Kasumi-1 (cell line): ENCODE data around the gene ALDH9A1.
A peak's percentile ranks its signal among the peaks of the same experiment; 100 is the strongest.
"Not testable (repeated sequence)": the region's sequence is repeated elsewhere in the genome, so short reads cannot be mapped to it uniquely, and the experiment has no call there.

Source experiments
- DNase-seq, 2 experiments: peaks; one replicate each; lab custom pipeline; 2025; lab: John Stamatoyannopoulos, UW

ALDH9A1 gene

DNA sequence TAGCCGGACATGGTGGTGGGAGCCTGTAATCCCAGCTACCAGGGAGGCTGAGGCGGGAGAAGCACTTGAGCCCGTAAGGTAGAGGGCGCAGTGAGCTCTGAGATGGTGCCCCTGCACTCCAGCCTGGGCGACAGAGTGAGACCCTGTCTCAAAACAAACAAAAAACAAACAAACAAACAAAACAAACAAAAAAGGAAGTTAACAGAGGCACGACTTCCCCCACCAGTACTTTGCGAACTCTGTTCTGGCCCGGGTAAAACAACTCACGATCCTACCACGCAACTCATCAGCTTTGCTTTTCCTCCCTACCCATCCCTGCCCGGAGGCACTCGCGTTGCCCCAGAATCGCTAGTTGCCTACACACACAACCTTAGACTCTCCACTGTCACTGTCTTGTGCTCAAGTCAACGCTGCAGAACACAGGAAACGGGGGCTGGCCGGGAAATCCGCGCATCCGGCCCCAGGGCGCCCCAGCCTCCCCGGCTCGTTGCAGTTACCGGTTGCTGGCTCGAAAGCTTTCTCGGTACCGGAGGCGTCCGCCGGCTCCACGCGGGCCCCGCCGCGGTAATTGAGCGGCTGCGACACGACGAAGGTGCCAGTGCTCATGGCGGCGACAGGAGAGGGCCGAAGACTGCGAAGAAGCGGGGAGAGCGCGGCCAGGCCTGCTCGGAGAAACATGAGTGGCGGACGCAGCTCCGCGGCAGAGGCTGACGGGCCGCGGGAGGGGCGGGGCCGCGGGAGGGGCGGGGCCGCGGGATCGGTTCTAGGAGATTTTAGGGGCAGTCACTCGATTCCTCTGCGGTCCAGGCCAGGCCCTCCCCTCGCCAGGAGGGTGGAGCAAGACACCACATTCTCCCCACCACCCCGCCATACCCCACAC is at the start of gene ALDH9A1:
Gene ALDH9A1 (minus strand): TSS at position 682 of the 880 bp plus-strand sequence. CDS start 4 bp downstream, at position 678.
- DNase-seq: peak; percentile 89 to 90

- DNase-seq: no peak
Measured at GRCh38 chr1:165747632-165748447, 49.5 kb upstream of the ALDH9A1 start.

- not testable (repeated sequence) for DNase-seq
Measured at GRCh38 chr1:165744913-165745312, 46.6 kb upstream of the ALDH9A1 start.

DNA sequence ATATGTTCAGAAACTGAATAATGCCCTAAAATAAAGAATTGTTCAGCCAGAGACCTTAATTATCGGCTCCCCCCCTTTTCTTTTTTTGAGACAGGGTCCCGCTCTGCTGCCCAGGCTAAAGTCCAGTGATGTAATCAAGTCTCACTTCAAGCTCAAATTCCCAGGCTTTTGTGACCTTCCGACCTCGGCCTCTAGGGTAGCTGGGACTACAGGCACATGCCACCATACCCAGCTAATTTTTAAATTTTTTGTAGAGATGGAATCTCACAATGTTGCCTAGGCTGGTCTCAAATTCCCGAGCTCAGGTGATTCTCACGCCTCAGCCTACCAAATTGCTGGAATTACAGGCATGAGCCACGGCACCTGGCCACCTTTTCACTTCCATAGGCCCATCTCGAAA is 43.8 kb upstream of the ALDH9A1 start:
- DNase-seq: no peak

DNA sequence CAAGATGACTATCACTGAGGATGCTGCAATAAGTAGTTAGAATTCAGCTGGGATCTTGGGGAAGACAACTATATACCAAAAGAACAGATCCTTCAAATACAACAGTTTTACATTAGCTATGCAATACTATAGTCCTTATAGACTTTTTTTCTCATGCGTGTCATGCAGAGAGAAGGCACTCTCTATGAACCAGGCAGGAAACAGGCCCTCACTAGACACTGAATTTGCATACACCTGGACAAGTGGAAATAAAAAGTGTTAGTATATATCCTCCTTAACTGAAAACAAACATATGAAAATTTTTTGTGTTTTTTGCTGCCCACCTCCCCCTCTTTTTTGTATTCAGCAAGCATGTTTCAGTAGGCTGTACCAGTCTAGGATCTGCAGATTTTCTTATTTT is 40.4 kb upstream of the ALDH9A1 start:
- DNase-seq: no peak

- no peak for DNase-seq
Measured at GRCh38 chr1:165737196-165737595, 38.8 kb upstream of the ALDH9A1 start.

DNA sequence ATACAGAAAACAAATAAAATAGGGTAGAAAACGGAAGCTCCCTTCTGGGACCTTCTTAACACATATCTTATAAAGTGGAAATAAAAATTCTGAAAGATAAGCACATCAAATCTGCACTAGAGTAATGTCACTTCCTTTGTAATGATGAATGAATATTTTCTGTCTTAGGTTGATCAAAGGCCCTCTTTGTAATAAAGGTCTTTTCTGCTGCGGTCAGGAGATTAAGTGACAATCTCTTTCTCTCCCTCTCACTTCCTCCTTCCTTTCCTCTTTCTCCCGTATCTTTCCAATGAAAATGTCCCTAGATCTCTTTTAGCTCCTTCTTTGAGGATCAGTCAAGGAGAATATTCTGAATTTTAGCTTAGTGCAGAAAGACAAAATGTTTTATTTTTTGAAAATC is 36.5 kb upstream of the ALDH9A1 start:
- no peak for DNase-seq

DNA sequence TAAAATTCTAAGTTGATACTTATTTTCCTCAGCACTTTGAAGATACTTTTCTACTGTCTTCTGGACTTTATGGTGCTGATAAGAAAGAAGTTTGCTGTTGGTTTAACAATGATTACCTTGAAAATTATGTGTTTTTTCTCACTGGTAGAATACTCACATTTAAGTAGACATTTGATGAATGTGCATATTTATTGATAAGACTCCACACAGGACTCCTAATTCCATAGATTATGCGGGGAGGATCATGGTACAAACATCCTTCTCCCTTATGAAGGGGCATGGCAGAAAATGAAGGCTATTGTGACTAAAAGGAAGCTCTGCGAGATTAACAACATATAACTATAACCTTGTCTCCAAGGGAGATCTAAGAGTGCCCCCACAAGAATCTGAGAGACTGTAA is 28.5 kb upstream of the ALDH9A1 start:
- DNase-seq: no peak

- no peak for DNase-seq
Measured at GRCh38 chr1:165726169-165726568, 27.8 kb upstream of the ALDH9A1 start.

- peak; percentile 66 to 72 for DNase-seq
Measured at GRCh38 chr1:165717918-165718515, 19.7 kb upstream of the ALDH9A1 start.

DNA sequence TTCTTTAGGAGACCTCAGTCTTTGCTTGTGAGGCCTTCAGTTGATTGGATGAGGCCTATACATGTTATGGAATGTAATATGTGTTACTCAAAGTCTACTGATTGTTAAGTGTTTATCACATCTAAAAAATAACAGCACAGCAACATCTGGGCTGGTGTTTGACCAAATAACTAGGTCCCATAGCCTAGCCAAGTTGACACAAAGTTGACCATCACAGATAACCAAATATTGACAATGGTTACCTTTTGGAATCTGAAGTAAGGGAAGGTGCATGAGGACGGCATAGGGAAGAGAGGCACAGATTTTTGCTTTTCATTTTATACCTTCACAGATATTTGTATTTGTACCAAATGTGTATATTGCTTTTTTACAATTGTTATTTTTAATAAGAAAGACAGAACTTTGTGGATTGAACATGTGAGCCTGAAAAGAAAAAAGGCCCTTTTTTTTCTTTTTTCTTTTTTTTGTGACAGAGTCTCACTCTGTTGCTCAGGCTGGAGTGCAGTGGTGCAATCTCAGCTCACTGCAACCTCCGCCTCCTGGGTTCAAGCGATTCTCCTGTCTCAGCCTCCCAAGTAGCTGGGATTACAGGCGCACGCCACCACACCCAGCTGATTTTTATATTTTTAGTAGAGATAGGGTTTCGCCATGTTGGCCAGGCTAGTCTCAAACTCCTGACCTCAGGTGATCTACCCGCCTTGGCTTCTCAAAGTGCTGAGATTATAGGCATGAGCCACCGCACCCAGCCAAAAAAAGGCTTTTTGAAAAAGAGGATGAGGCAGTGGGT is 18.1 kb upstream of the ALDH9A1 start:
- not testable (repeated sequence) for DNase-seq

DNA sequence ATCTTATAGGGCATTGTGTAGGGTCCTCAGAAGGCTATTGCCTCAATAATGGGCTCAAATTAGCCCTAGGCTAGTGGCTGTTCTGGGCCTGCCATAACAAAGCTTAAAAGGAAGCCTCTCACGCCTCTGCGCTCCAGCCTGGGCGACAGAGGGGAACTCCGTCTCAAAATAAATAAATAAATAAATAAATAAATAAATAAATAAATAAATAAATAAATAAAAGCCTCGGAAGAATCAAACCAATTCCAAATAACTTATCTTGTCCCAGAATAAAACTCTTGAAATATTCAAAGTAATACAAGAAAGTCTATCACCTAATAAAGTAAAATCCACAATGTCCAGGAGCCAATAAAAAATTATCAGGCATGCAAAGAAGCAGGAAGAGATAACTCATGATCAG is 14.4 kb upstream of the ALDH9A1 start:
- no peak for DNase-seq

DNA sequence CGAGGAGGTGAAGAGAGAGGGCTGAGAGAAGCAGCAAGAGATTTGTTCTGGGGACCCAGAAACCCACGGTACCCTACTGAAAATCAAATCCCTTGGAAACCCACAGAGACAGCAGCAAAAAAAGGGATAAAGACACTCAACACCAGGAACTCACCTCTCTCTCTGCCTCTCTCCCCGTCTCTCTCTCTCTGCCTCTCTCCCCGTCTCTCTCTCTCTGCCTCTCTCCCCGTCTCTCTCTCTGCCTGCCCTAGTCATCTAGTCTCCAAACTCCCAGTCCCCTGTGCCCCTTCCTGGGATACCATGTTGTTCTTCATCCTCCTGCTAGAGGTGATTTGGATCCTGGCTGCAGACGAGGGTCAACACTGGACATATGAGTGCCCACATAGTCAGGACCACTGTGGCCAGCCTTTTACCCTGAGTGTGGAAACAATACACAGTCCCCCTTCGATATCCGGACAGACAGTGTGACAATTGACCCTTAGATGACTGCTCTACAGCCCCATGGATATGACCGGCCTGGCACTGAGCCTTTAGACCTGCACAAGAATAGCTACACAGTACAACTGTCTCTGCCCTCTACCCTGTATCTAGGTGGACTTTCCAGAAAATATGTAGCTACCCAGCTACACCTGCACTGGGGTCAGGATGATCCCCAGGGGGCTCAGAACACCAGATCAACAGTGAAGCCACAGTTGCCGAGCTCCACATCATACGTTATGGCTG is 9.8 kb upstream of the ALDH9A1 start:
- no peak for DNase-seq

GRCh38 chr1:165703648-165704047 is 5.3 kb upstream of the ALDH9A1 start:
- DNase-seq: no peak

DNA sequence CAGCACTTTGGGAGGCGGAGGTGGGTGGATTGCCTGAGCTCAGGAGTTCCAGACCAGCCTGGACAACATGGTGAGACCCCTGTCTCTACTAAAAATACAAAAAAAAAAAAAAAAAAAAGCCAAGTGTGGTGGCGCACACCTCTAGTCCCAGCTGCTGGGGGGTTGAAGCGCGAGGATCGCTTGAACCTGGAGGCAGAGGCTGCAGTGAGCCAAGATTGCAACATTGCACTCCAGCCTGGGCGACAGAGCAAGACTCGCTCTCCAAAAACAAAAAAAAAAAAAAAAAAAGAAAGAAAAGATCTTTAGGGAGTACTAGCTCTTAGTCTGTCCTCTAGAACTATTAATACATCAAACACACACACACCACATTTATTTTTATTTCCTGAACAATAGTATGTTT is 3.6 kb upstream of the ALDH9A1 start:
- not testable (repeated sequence) for DNase-seq

GRCh38 chr1:165699577-165699976 is 1.2 kb upstream of the ALDH9A1 start:
- peak in 1 of 2 experiments; percentile 7 for DNase-seq

- no peak for DNase-seq
Measured at GRCh38 chr1:165698761-165699052, 345 bp upstream of the ALDH9A1 start.

- DNase-seq: peak in 1 of 2 experiments; percentile 21
Measured at GRCh38 chr1:165697491-165697880, 876 bp downstream of the ALDH9A1 start.

- peak in 1 of 2 experiments; percentile 9 for DNase-seq
Measured at GRCh38 chr1:165696625-165697100, 1.7 kb downstream of the ALDH9A1 start.

- no peak for DNase-seq
Measured at GRCh38 chr1:165695031-165695430, 3.3 kb downstream of the ALDH9A1 start.

DNA sequence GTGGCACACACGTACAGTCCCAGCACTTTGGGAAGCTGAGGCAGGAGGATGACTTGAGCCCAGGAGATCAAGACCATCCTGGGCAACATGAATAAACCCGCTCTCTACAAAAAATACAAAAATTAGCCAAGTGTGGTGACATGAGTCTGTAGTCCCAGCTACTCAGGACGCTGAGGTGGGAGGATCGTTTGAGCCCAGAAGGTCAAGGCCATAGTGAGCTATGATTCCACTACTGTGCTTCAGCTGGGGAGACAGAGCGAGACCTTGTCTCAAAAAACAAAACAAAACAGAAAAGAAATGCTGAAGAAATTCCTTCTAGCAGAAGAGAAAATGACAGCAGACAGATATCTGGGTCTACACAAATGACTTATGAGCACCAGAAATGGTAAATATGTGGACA is 10.3 kb downstream of the ALDH9A1 start:
- no peak for DNase-seq
